ENCODE data around the gene FUBP3. TPM values are rescaled to one million over a fixed set of nuclear protein-coding genes. Genes with fewer than 3 reads are reported as not detected.

The FUBP3 gene
- total RNA-seq, 1 donor from 2014 or later = 14.5 TPM

DNA sequence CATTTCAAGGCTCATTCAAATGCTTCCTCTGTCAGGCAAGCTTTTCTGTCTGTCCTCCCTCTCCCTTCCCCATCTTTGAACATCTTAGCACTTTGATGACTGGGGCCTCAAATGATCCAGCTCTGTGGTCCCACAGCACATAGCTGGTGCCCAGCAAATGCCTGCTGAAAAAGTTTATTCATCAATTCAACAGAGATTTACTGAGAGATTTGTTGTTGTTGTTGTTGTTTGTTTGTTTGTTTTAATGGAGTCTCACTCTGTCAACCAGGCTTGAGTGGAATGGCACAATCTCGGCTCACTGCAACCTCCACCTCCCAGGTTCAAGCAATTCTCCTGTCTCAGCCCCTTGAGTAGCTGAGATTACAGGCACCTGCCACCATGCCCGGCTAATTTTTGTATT is 108.2 kb downstream of the FUBP3 start:
- no peaks in the 10 kb centered on the region for H3K27me3 ChIP-seq
- no peaks in the 10 kb centered on the region for H3K9me3 ChIP-seq
- intact Hi-C loops (cut with DNase I) = loop anchor here (10.0 kb wide), 1 partner anchor 1667 kb away; the partner anchor contains the start of gene SETX
- TF ChIP-seq, protein P1, sequence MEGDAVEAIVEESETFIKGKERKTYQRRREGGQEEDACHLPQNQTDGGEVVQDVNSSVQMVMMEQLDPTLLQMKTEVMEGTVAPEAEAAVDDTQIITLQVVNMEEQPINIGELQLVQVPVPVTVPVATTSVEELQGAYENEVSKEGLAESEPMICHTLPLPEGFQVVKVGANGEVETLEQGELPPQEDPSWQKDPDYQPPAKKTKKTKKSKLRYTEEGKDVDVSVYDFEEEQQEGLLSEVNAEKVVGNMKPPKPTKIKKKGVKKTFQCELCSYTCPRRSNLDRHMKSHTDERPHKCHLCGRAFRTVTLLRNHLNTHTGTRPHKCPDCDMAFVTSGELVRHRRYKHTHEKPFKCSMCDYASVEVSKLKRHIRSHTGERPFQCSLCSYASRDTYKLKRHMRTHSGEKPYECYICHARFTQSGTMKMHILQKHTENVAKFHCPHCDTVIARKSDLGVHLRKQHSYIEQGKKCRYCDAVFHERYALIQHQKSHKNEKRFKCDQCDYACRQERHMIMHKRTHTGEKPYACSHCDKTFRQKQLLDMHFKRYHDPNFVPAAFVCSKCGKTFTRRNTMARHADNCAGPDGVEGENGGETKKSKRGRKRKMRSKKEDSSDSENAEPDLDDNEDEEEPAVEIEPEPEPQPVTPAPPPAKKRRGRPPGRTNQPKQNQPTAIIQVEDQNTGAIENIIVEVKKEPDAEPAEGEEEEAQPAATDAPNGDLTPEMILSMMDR (IDR thresholded peaks at IDR 0.05) = no peak
- H3K4me1 ChIP-seq = no peaks in the 10 kb centered on the region
- H3K27ac ChIP-seq = no peak overlapping the region
- no peaks in the 10 kb centered on the region for H3K36me3 ChIP-seq
- H3K4me3 ChIP-seq = no peak overlapping the region
- DNase-seq (ENCODE audit: low spot score in 2 of 2) = no peak

Other genes with a start within 250 kb of the FUBP3 start
- gene ASS1, start 134.6 kb upstream of the FUBP3 start, total RNA-seq = 162 TPM
- not detected for gene PRDM12, start 85.0 kb downstream of the FUBP3 start, total RNA-seq
- gene EXOSC2, start 114.2 kb downstream of the FUBP3 start, total RNA-seq = 20.6 TPM

Measured in ascending aorta (tissue), 2 donors.